H1 (cell line): Measurements from ENCODE around the gene TTLL9. TPM values are rescaled to one million over a fixed set of nuclear protein-coding genes. Genes with fewer than 3 reads are reported as not detected.

ENCODE experiments used
- CTBP2 ChIP-seq: IDR thresholded peaks from 2 replicates; pipeline ENCODE4 v1.7.0; 2011; ENCODE audit warnings: borderline replicate concordance, mild to moderate bottlenecking, moderate library complexity, mixed read lengths, low read length; ENCODE audit not compliant: insufficient read depth, insufficient read length
- polyA plus RNA-seq, 7 experiments: library from polyadenylated mRNA; depleted of rRNA in 3 of 7; stranded (reverse) in 5 of 7; unstranded in 2 of 7; fragments of >200 nt in 5 of 7; fragments of 200-250 nt in 2 of 7; gene quantifications; 1 replicate in 5 of 7; 2 replicates in 1 of 7; 4 replicates in 1 of 7; pipeline versions ENCODE4 v1.2.1 to v1.2.3, GENCODE V29; 2011 to 2013; ENCODE audit warnings: missing spikeins in 2 of 7, mixed read lengths in 2 of 7
- total RNA-seq: library from RNA; stranded (reverse); fragmentation: NEBNext Ultra II Directional; extraction: Animal tissue kit (Norgen Biotek cat#: 25700); gene quantifications from 2 replicates; pipeline ENCODE4 v1.2.1, GENCODE V29; 2021

The TTLL9 gene
- total and polyA plus RNA-seq, 2 of the 8 experiments (the other 6 are each of a cell fraction or from before 2014, with no cell fraction given), result 0.06 TPM; not detected in 1

DNA sequence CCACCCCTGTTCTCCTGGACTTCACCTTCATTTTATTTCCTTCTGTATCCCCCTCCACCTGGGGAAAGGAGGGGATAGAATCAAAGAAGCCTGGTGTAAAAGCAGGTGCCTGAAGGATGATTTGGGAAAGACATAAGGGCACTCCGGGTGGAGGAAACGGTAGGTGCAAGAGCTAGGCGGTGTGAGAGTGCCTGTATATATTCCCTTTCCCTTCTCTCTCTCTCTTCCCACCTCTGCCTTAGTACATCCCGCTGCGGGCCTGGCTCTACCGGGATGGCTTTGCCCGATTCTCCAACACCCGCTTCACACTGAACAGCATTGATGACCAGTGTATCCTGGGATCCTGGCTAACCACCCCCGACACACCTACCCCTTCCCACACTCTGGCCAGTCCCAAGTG is 55.2 kb downstream of the TTLL9 start (continued):
- TF ChIP-seq CTBP2, result no peak
